Measurements from ENCODE around the gene GOLGB1. TPM values are rescaled to one million over a fixed set of nuclear protein-coding genes. Genes with fewer than 3 reads are reported as not detected.
"Not testable (repeated sequence)": the region's sequence is repeated elsewhere in the genome, so short reads cannot be mapped to it uniquely, and the experiment has no call there.

Gene GOLGB1
- total and polyA plus RNA-seq, 4 experiments from 2014 or later, result 1.3 to 49.3 (median 32.3) TPM

- Mint-ChIP-seq H3K27me3 (peaks cover 0 to 1% of the 10 kb centered on the region in 2 donors), H3K4me1 (no peaks in the 10 kb centered on the region), H3K9me3 (peaks cover 0 to 2% (median 0%) of the 10 kb centered on the region in 8 donors), H3K27ac (no peak overlapping the region), H3K36me3 (no peaks in the 10 kb centered on the region), H3K4me3 (no peak overlapping the region)
- H3K27me3 ChIP-seq (ENCODE audit: insufficient read depth, low read length), result no peaks in the 10 kb centered on the region
- CTCF ChIA-PET (ENCODE audit: partially characterized antibody), result no interaction called here
- no peaks in the 10 kb centered on the region for H3K36me3 ChIP-seq (ENCODE audit: insufficient read depth, low read length)
- H3K9me3 ChIP-seq (ENCODE audit: control insufficient read depth in 1 of 2, low read length in 2 of 2), result no peaks in the 10 kb centered on the region
- no peak overlapping the region for H3K27ac ChIP-seq (ENCODE audit: low read depth, low read length)
- POLR2A ChIA-PET (ENCODE audit: partially characterized antibody), result no interaction called here
- no peak overlapping the region for H3K4me3 ChIP-seq (ENCODE audit: low read length in 2 of 2)
- DNase-seq, result no peak
- intact Hi-C loops (cut with micrococcal nuclease), result no loop called here
- no peaks in the 10 kb centered on the region for H3K4me1 ChIP-seq (ENCODE audit: insufficient read depth, low read length)
These were observed 7.7 kb upstream of the GOLGB1 start for GRCh38 chr3:121757087-121757811.

DNA sequence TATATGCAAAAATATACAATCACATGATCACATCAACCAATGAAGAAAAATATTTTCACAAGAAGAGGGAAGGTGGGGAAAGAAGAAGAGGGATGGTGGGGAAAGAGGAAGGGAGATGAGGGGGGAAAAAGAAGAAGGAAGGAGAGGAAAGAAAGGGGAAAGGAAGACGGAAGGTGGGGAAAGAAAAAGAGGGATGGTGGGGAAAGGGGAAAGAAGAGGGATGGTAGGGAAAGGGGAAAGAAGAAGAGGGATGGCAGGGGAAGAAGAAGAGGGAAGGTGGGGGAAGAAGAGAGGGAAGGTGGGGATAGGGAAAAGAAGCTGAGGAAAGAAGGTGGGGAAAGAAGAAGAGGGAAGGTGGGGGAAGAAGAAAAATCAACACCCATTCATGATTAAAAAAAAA, 3.2 kb upstream of the GOLGB1 start:
- intact Hi-C loops (cut with micrococcal nuclease), result no loop called here
- DNase-seq, result no peak
- Histone ChIP-seq H3K36me3 (ENCODE audit: insufficient read depth, low read length) (no peaks in the 10 kb centered on the region), H3K27me3 (ENCODE audit: insufficient read depth, low read length) (no peaks in the 10 kb centered on the region), H3K27ac (ENCODE audit: low read depth, low read length) (no peak overlapping the region), H3K9me3 (ENCODE audit: control insufficient read depth in 1 of 2, low read length in 2 of 2) (no peaks in the 10 kb centered on the region), H3K4me1 (ENCODE audit: insufficient read depth, low read length) (peaks cover 18% of the 10 kb centered on the region), H3K4me3 (ENCODE audit: low read length in 2 of 2) (no peak overlapping the region)
- CTCF ChIA-PET (ENCODE audit: partially characterized antibody), result no interaction called here
- Mint-ChIP-seq H3K27ac (no peak overlapping the region), H3K36me3 (no peaks in the 10 kb centered on the region), H3K9me3 (no peaks in the 10 kb centered on the region), H3K4me3 (no peak overlapping the region), H3K27me3 (peaks cover 7% of the 10 kb centered on the region in 2 donors), H3K4me1 (peaks cover 0 to 2% (median 0%) of the 10 kb centered on the region in 4 donors)
- POLR2A ChIA-PET (ENCODE audit: partially characterized antibody), result no interaction called here

DNA sequence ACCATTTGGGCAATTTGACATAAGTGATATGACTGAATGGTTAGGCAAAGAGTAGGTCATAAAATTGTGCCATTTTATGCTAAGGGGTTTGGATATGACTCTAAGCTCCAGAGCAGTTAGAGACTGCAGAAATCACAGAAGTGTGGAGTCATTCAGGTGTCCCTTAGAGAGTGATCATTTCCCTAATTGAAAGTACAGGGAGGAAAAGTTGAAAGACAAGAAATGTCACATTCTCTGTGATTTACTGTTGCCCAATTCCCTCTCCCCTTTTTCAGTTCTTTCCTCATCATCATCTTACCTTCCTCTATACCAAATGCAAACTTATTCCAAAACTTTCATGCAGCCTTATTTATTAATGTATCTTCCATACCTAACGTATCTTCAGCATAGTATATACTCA, 2.7 kb upstream of the GOLGB1 start:
- H3K36me3 Mint-ChIP-seq, result no peaks in the 10 kb centered on the region
- DNase-seq, result no peak
- CTCF ChIA-PET (ENCODE audit: partially characterized antibody), result interaction anchor here (0.9 kb wide), 1 partner anchor 16 kb away, joined by 3 read pairs; no protein-coding TSS in a partner anchor
- Histone ChIP-seq H3K9me3 (ENCODE audit: control insufficient read depth in 1 of 2, low read length in 2 of 2) (no peaks in the 10 kb centered on the region), H3K4me3 (ENCODE audit: low read length in 2 of 2) (no peak overlapping the region), H3K27me3 (ENCODE audit: insufficient read depth, low read length) (no peaks in the 10 kb centered on the region), H3K4me1 (ENCODE audit: insufficient read depth, low read length) (peaks cover 23% of the 10 kb centered on the region), H3K27ac (ENCODE audit: low read depth, low read length) (no peak overlapping the region), H3K36me3 (ENCODE audit: insufficient read depth, low read length) (no peaks in the 10 kb centered on the region)
- H3K4me1 Mint-ChIP-seq, result peaks cover 3 to 4% (median 4%) of the 10 kb centered on the region in 4 donors
- no peaks in the 10 kb centered on the region for H3K9me3 Mint-ChIP-seq
- no peak overlapping the region for H3K4me3 Mint-ChIP-seq
- H3K27me3 Mint-ChIP-seq, result peaks cover 7% of the 10 kb centered on the region in 2 donors
- POLR2A ChIA-PET (ENCODE audit: partially characterized antibody), result no interaction called here
- peak overlapping the region in 1 of 7 donors; percentile 1 for H3K27ac Mint-ChIP-seq
- intact Hi-C loops (cut with micrococcal nuclease), result no loop called here

DNA sequence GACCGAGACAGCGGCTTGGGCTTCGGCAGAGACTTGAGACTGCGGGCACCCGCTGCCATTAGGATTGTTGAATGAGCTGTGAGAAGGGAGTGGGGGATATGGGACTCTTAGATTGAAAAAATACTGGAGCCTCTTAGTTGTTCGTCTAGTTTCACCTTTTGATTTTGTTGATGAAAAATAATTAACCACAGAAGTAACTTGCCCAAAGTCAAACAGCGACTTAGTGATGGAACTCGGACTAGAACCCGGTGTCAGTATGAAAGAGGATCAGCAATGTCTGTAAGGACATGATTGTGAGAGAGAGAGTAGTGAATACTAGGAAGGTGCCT, 510 bp upstream of the GOLGB1 start:
- intact Hi-C loops (cut with micrococcal nuclease), result no loop called here
- DNase-seq, result no peak
- Mint-ChIP-seq H3K27me3 (peaks cover 6 to 7% of the 10 kb centered on the region in 2 donors), H3K27ac (no peak overlapping the region), H3K36me3 (no peaks in the 10 kb centered on the region), H3K4me1 (peaks cover 4 to 6% (median 4%) of the 10 kb centered on the region in 4 donors), H3K4me3 (no peak overlapping the region), H3K9me3 (no peaks in the 10 kb centered on the region)
- H3K27ac ChIP-seq (ENCODE audit: low read depth, low read length), result peak overlapping the region; percentile 99
- H3K36me3 ChIP-seq (ENCODE audit: insufficient read depth, low read length), result no peaks in the 10 kb centered on the region
- peaks cover 29% of the 10 kb centered on the region for H3K4me1 ChIP-seq (ENCODE audit: insufficient read depth, low read length)
- no peaks in the 10 kb centered on the region for H3K27me3 ChIP-seq (ENCODE audit: insufficient read depth, low read length)
- CTCF ChIA-PET (ENCODE audit: partially characterized antibody), result interaction anchor here (1.7 to 1.8 kb wide), 2 partner anchors 10 to 89 kb away, joined by 4 to 7 read pairs; partner anchors contain the start of gene HCLS1
- H3K4me3 ChIP-seq (ENCODE audit: low read length in 2 of 2), result peak overlapping the region; percentile 51 to 86
- POLR2A ChIA-PET (ENCODE audit: partially characterized antibody), result interaction anchor here (0.6 to 2.7 kb wide), 8 partner anchors 17 to 1044 kb away, joined by 3 to 33 read pairs (median 4); partner anchors contain the start of genes EAF2, HCLS1, HSPBAP1 and IQCB1
- no peaks in the 10 kb centered on the region for H3K9me3 ChIP-seq (ENCODE audit: control insufficient read depth in 1 of 2, low read length in 2 of 2)

GRCh38 chr3:121748680-121749275, 763 bp downstream of the GOLGB1 start:
- ChIA-PET CTCF (ENCODE audit: partially characterized antibody) (interaction anchor here (1.1 to 1.8 kb wide), 3 partner anchors 11 to 88 kb away, joined by 4 to 7 read pairs (median 5); partner anchors contain the start of gene HCLS1), POLR2A (ENCODE audit: partially characterized antibody) (interaction anchor here (0.7 to 2.7 kb wide), 12 partner anchors 13 to 1045 kb away, joined by 3 to 33 read pairs (median 4); partner anchors contain the start of genes EAF2, FAM162A, HCLS1 and HSPBAP1)
- Histone ChIP-seq H3K27ac (ENCODE audit: low read depth, low read length) (peak overlapping the region; percentile 99), H3K36me3 (ENCODE audit: insufficient read depth, low read length) (no peaks in the 10 kb centered on the region), H3K27me3 (ENCODE audit: insufficient read depth, low read length) (no peaks in the 10 kb centered on the region), H3K4me1 (ENCODE audit: insufficient read depth, low read length) (peaks cover 34% of the 10 kb centered on the region), H3K4me3 (ENCODE audit: low read length in 2 of 2) (peak overlapping the region; percentile 75 to 86), H3K9me3 (ENCODE audit: control insufficient read depth in 1 of 2, low read length in 2 of 2) (no peaks in the 10 kb centered on the region)
- H3K4me1 Mint-ChIP-seq, result peaks cover 8 to 10% (median 9%) of the 10 kb centered on the region in 4 donors
- intact Hi-C loops (cut with micrococcal nuclease), result loop anchor here (1.0 to 10.0 kb wide), 10 partner anchors 87 to 1837 kb away; partner anchors contain the start of genes EAF2, FAM162A, GSK3B and HACD2
- peak in 3 of 5 donors; percentile 13 to 32 (median 15) for DNase-seq
- H3K27ac Mint-ChIP-seq, result no peak overlapping the region
- H3K9me3 Mint-ChIP-seq, result no peaks in the 10 kb centered on the region
- no peak overlapping the region for H3K4me3 Mint-ChIP-seq
- peaks cover 6 to 7% of the 10 kb centered on the region in 2 donors for H3K27me3 Mint-ChIP-seq
- H3K36me3 Mint-ChIP-seq, result no peaks in the 10 kb centered on the region

DNA sequence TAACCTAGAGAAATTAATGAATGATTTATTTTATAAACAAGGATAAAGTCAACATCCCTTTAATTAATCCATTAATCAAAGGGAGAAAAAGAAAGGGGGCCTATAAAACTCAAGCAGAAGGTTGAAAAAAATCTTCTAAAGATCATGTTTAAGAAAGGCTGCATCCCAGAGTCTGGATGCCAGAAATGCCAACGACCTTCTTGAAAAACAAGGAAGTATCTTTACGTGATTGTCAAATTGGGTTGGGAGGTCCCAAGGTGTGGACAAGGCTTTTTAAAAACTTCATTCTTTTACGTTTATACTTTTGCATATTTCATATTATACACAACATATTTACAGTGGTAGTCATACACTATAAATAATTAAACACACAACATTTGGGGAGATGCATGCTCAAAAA, 1.6 kb downstream of the GOLGB1 start:
- H3K4me3 Mint-ChIP-seq, result no peak overlapping the region
- peak overlapping the region in 1 of 7 donors; percentile 17 for H3K27ac Mint-ChIP-seq
- H3K36me3 Mint-ChIP-seq, result peaks cover 2 to 3% of the 10 kb centered on the region in 2 donors
- peak overlapping the region; percentile 75 to 86 for H3K4me3 ChIP-seq (ENCODE audit: low read length in 2 of 2)
- no peak overlapping the region for H3K27ac ChIP-seq (ENCODE audit: low read depth, low read length)
- H3K9me3 ChIP-seq (ENCODE audit: control insufficient read depth in 1 of 2, low read length in 2 of 2), result no peaks in the 10 kb centered on the region
- ChIA-PET POLR2A (ENCODE audit: partially characterized antibody) (interaction anchor here (0.7 to 1.7 kb wide), 4 partner anchors 30 to 87 kb away, joined by 3 to 4 read pairs (median 4); partner anchors contain the start of genes EAF2, HCLS1 and IQCB1), CTCF (ENCODE audit: partially characterized antibody) (no interaction called here)
- H3K27me3 Mint-ChIP-seq, result peaks cover 6 to 7% of the 10 kb centered on the region in 2 donors
- no peaks in the 10 kb centered on the region for H3K27me3 ChIP-seq (ENCODE audit: insufficient read depth, low read length)
- no peak for DNase-seq
- no peaks in the 10 kb centered on the region for H3K36me3 ChIP-seq (ENCODE audit: insufficient read depth, low read length)
- H3K9me3 Mint-ChIP-seq, result peaks cover 0 to 3% (median 0%) of the 10 kb centered on the region in 8 donors
- H3K4me1 ChIP-seq (ENCODE audit: insufficient read depth, low read length), result peaks cover 34% of the 10 kb centered on the region
- intact Hi-C loops (cut with micrococcal nuclease), result loop anchor here (2.0 to 10.0 kb wide), 3 partner anchors 1045 to 1653 kb away; partner anchors contain the start of genes GSK3B, HSPBAP1 and NDUFB4
- peaks cover 8 to 12% (median 10%) of the 10 kb centered on the region in 4 donors for H3K4me1 Mint-ChIP-seq

DNA sequence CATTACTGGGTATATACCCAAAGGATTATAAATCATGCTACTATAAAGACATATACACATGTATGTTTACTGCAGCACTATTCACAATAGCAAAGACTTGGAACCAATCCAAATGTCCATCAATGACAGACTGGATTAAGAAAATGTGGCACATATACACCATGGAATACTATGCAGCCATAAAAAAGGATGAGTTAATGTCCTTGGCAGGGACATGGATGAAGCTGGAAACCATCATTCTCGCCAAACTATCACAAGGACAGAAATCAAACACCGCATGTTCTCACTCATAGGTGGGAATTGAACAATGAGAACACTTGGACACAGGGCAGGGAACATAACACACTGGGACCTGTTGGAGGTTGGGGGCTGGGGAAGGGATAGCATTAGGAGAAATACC, 6.4 kb downstream of the GOLGB1 start:
- DNase-seq; CTCF ChIA-PET (ENCODE audit: partially characterized antibody); H3K9me3 ChIP-seq (ENCODE audit: control insufficient read depth in 1 of 2, low read length in 2 of 2); H3K27ac ChIP-seq (ENCODE audit: low read depth, low read length); H3K27ac Mint-ChIP-seq; H3K4me3 ChIP-seq (ENCODE audit: low read length in 2 of 2); H3K4me3 Mint-ChIP-seq; H3K27me3 ChIP-seq (ENCODE audit: insufficient read depth, low read length); POLR2A ChIA-PET (ENCODE audit: partially characterized antibody); H3K9me3 Mint-ChIP-seq; H3K36me3 ChIP-seq (ENCODE audit: insufficient read depth, low read length); H3K27me3 Mint-ChIP-seq: not testable (repeated sequence)
- Mint-ChIP-seq H3K36me3 (peaks cover 21 to 24% of the 10 kb centered on the region in 2 donors), H3K4me1 (peaks cover 24 to 52% (median 34%) of the 10 kb centered on the region in 4 donors)
- intact Hi-C loops (cut with micrococcal nuclease), result loop anchor here (10.0 kb wide), 2 partner anchors 1148 to 1648 kb away; partner anchors contain the start of genes GSK3B and NDUFB4
- H3K4me1 ChIP-seq (ENCODE audit: insufficient read depth, low read length), result peaks cover 24% of the 10 kb centered on the region
